SK-MEL-5 (cell line): ENCODE results near the gene MRGPRX4. TPM values are rescaled to one million over a fixed set of nuclear protein-coding genes. Genes with fewer than 3 reads are reported as not detected.
"Not testable (repeated sequence)": the region's sequence is repeated elsewhere in the genome, so short reads cannot be mapped to it uniquely, and the experiment has no call there.

Experiments used
- DNase-seq: peaks from one replicate; pipeline ENCODE4 v3.0.0-alpha.2; 2016; ENCODE audit warnings: low read depth, low spot score
- in situ Hi-C: cut with HindIII; loops from 2 replicates; pipeline ENCODE4 v1.10.0; 2016; ENCODE audit warnings: low sequenced_read_pairs, high pct_unique_total_duplicates, low pct_unique_long_range_greater_than_20kb
- polyA plus RNA-seq, 2 experiments: library from polyadenylated mRNA; depleted of rRNA; stranded (reverse); fragments of >200 nt; gene quantifications; 2 replicates each; pipeline ENCODE4 v1.2.3, GENCODE V29; 2015
- total RNA-seq: library from RNA; depleted of rRNA; stranded (reverse); fragments of >200 nt; shearing (Covaris generic); gene quantifications from 2 replicates; pipeline ENCODE4 v1.2.3, GENCODE V29; 2014; rRNA removed

The MRGPRX4 gene
- total RNA-seq: 0.16 and 0.29 TPM in 2 replicates
- 0.16 and 0.20 TPM in 2 replicates for polyA plus RNA-seq (2015; cell fraction: cytosol; rRNA removed)
- 0.15 TPM in 1 of 2 replicates, not detected in the other for polyA plus RNA-seq (2015; cell fraction: nucleus; rRNA removed)

GRCh38 chr11:18172666-18173065, at the start of gene MRGPRX4:
MRGPRX4 (plus strand) TSS chr11:18172837; CDS start chr11:18173257, 420 bp downstream.
- peak; percentile 6 for DNase-seq
- in situ Hi-C loops: no loop called here

- in situ Hi-C loops, DNase-seq: not testable (repeated sequence)
Measured at GRCh38 chr11:18131115-18131514, 41.5 kb upstream of the MRGPRX4 start.

- no peak for DNase-seq
- in situ Hi-C loops: no loop called here
Measured at GRCh38 chr11:18132341-18132740, 40.3 kb upstream of the MRGPRX4 start, which contains the start of gene MRGPRX3. MRGPRX3 (plus strand) TSS chr11:18132571; CDS start chr11:18137203, 4,632 bp downstream.

GRCh38 chr11:18135308-18135707, 37.3 kb upstream of the MRGPRX4 start:
- in situ Hi-C loops: no loop called here
- DNase-seq: no peak

- in situ Hi-C loops: no loop called here
- no peak for DNase-seq
Measured at GRCh38 chr11:18137186-18137800, 35.3 kb upstream of the MRGPRX4 start.

GRCh38 chr11:18140145-18140544, 32.5 kb upstream of the MRGPRX4 start:
- DNase-seq: no peak
- in situ Hi-C loops: no loop called here

GRCh38 chr11:18144243-18144642, 28.4 kb upstream of the MRGPRX4 start:
- in situ Hi-C loops: no loop called here
- DNase-seq: no peak

GRCh38 chr11:18145025-18145424, 27.6 kb upstream of the MRGPRX4 start:
- in situ Hi-C loops: no loop called here
- DNase-seq: peak; percentile 62

- in situ Hi-C loops: no loop called here
- no peak for DNase-seq
Measured at GRCh38 chr11:18145837-18146236, 26.8 kb upstream of the MRGPRX4 start.

- no peak for DNase-seq
- in situ Hi-C loops: no loop called here
Measured at GRCh38 chr11:18151581-18151980, 21.1 kb upstream of the MRGPRX4 start.

GRCh38 chr11:18168372-18168771, 4.3 kb upstream of the MRGPRX4 start:
- in situ Hi-C loops: no loop called here
- DNase-seq: no peak

GRCh38 chr11:18171377-18172000, 1.1 kb upstream of the MRGPRX4 start:
- DNase-seq: peak; percentile 83
- in situ Hi-C loops: no loop called here

- in situ Hi-C loops: no loop called here
Measured at GRCh38 chr11:18173225-18173866, 709 bp downstream of the MRGPRX4 start.

GRCh38 chr11:18188796-18189195, 16.2 kb downstream of the MRGPRX4 start:
- in situ Hi-C loops: no loop called here
- no peak for DNase-seq

More at GRCh38 chr11:18173225-18173866, 709 bp downstream of the MRGPRX4 start:
- no peak for DNase-seq

GRCh38 chr11:18189476-18190245, 17.0 kb downstream of the MRGPRX4 start:
- DNase-seq, in situ Hi-C loops: not testable (repeated sequence)

- peak; percentile 25 for DNase-seq
- in situ Hi-C loops: no loop called here
Measured at GRCh38 chr11:18191376-18191775, 18.7 kb downstream of the MRGPRX4 start.

- in situ Hi-C loops: no loop called here
- no peak for DNase-seq
Measured at GRCh38 chr11:18193010-18193409, 20.4 kb downstream of the MRGPRX4 start.

- DNase-seq: no peak
- in situ Hi-C loops: no loop called here
Measured at GRCh38 chr11:18196532-18196931, 23.9 kb downstream of the MRGPRX4 start.
